CD4-positive, alpha-beta T cell treated with Interleukin-15 for 1 hour (primary cell): Measurements from ENCODE around the gene TTLL6.
"Not testable (repeated sequence)": the region's sequence is repeated elsewhere in the genome, so short reads cannot be mapped to it uniquely, and the experiment has no call there.

Experiments used
- DNase-seq: peaks from one replicate; pipeline ENCODE4 v3.0.0-alpha.2; 2020

TTLL6 gene

DNA sequence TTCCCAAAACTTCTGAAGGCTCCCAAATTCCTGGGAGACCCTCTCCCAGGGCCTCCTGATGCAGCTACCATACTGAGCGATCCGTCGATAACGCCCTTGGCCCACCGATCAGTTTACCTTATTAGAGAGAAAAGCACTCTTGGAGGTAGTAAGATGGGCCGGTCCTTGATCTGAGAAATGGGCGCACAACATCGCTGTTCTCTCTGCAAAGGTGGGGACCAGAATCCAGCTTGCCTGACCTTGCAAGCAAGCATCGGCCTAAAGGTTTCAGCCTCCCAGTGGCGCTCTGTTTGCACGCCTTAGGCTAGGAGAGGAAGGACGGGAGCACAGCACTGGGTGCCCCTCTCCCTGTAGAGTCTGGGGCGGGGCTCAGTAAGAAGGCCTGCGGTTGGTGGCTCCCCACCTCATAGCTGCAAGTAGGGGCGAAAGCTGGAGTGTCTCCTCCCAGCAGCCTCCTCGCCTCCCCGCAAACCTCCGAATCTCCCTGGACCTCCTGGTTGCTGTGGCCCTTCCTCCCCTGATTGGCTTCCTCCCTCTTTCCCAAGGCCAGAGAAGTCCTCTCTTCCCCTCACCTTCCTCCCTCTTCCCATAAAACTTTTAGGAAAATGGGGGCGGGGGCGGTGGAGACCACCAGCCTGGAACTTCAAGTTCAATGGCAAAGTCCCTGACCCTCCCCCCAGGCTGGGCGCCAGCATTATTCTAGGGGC lies 94.7 kb downstream of the TTLL6 start, which contains the start of gene PRAC1:
TSS of gene PRAC1 (minus strand) at position 318 of the 707 bp plus-strand sequence. CDS start at position 192, 126 bp downstream.
- DNase-seq = no peak

DNA sequence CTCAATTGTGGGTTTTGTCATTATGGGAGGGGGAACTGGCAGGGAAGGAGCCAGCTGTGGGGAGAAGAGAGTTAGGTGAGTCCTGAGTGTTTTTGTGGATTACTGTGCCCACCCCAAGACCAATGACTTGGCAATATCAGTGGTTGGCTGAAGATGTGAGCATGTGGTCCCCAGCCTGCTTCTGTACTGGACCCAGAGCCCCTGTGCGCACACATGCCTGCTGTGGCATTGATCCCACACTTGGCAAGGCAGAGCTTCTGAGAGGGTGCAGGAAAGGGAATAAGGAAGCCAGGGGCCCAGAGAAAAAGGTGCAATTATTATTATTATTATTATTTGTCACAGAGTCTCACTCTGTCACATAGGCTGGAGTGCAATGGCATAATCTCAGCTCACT lies 96.0 kb downstream of the TTLL6 start:
- DNase-seq = no peak

DNA sequence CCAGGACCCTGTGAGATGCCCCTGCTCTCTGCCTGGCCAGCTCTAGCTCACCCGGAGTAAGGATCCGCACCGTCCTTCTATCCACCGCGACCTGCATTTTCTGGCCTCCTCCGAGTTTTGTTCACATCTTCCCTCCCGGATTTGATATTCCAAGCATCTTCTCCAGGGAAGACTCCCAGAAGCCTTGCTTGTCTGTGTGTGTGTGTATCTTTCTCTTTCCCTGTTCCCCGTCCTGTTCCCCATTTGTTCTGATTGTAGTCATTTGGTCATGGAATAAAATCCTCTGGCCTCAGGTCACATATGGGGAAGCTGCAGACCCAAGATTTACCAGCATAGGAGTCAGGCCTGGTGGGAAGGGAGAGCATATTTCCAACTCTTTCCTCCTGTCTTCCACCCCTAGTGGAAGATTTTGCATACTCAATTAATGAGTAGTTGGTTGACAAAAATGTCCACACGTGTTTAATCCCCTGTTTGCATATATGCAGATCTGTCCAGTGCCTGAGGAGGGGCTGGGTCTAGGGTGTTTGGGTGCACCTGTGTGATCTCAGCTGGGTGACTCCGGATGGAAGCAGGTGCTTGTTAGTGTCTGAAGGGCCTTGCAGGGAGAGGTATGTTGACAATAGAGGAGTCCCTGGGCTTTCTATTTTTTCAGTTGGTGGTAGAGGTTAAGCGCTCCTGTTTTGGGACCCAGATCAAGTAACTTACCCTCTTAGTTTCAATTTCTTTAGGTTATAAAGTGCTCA lies 96.6 kb downstream of the TTLL6 start:
- DNase-seq = no peak

DNA sequence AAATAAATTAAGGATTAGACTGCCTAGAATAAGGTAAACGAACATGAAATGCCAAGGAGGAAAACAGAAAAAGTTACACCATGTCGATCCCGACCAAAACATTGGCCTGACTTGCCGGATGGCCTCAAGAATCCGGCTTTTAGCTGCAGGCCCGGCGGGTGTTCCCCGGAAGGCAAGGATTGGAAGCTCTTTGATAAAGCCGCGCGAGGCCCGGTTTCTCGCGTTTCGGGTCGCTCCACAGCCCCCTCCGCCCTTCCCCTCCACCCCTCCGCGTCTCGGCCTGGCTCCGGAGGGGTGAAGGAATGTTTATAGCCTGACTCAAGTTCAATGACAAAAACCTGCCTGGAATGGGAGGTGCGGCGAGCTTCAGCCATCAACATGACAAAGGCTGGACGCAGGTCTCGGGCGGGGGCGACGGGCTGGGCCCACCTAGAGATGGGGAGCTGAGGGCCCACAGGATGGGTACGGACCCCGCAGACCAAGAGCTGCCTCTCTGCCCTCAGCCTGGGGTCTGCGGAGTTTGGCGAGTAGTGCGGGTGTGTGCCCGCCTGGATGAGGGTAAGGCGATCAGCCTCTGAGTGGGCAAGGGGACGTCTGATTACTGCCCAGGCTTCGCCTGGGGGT lies 97.3 kb downstream of the TTLL6 start:
- DNase-seq = no peak

DNA sequence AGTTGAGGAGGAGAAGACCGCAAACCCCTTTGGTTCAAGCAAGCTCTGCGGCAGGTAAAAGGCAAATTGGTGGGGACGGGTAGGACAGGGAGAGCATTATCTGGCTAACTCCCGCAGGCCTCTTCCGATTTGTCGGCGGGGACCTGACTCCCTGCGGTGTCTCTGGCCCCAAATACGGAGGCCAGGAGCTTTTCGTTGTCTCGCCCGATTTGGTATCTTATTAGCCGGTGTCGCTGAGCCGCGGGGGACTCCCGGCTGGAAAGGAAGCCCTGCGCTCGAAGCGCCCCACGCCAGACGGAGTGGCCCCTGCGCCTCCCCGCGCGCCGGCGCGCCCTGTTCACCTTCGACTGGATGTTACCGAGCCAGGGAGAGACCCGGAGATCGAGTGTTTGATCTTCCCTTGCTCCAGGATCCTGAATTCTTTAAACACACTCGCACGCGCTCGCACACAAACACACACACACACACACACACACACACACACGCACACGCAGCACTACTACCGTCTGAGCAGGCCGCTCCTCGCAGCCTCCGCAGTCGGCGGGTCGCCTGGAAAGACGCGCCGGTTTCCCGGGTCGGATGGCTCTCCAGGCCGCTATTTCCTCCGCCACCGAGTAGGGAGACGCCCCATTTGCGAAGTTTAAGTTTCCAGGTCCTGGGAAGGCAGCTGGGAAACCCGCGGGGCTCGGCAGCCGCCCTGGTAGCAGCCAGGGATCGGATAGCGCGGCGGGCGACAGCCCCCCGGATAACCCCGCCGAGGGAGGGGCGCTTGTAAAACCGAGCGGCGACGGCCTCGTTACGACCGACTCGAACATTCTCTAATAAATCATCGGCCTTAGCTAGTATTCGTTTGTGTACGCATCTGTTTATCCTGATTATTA lies 98.0 kb downstream of the TTLL6 start:
- DNase-seq = no peak

DNA sequence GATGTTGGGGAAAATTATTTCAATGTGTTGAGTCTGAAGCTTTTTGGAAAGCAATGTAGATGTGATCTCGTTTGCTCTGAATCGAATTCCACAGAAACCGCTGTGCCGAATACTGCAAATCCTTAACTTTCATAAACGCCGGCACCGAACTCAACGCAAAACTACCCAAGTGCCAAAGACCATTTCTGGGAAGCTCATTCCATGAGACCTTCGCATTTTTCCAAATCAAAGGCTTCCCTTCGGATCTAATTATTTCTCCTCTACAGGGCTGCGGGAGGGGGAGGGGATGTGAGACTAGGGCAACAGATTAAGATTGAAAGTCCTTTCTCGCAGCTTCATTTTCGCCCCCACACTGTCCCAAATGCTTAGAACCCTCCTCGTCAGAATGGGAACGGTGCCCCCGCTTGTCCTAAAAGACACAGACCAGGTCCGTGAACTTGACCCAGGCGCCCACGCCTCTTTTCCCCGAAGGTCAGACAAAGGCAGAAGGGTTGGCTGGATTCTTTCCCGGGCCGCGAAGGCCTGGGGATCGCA lies 98.7 kb downstream of the TTLL6 start:
- no peak for DNase-seq

DNA sequence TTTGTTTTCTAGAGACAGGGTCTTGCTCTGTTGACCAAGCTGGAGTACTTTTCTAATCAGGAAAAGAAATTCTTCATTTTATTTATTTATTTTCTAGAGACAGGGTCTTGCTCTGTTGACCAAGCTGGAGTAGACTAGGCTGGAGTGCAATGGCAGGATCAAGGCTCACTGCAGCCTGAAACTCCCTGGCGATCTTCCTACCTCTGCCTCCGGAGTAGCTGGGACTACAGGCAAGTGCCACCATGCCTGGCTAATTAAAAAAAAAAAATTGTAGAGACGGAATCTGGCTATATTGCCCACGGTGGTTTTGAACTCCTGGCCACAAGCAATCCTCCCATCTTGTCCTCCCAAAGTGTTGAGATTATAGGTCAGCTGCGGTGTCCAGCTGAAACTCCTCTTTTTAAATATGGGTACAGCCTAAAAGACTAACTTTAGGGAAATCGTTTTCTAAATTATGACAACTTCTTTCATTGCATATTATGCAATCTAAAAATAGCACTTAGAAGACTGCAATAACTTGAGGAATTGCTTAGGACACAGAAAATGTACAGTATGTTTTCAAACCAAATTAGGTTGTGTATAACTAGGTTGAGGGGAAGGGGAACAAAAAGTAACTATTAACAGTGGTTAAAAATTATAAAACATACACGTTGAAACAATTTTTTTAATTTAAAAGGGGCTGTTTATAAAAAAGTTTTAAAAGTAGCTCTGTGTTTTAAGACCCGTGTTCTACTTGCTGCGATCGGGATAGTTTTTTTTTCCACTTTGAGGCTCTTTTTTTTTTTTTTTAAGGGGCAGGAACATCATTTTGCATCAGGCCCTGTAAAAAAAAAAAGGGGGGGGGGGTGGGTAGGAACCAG lies 99.4 kb downstream of the TTLL6 start:
- DNase-seq = no peak

DNA sequence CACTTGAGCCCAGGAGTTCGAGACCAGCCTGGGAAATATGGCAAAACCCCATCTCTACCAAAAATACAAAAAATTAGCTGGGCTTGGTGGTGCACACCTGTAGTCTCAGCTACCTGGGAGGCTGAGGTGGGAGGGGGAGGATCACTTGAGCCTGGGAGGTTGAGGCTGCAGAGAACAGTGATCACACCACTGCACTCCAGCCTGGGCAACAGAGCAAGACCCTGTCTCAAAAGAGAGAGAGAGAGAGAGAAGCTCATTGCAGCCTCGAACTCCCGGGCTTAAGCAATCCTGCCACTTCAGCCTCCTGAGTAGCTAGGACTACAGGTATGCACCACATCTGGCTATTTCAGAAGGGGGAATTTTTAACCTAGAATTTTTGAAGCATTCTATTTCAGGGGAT lies 100.5 kb downstream of the TTLL6 start:
- DNase-seq = not testable (repeated sequence)

DNA sequence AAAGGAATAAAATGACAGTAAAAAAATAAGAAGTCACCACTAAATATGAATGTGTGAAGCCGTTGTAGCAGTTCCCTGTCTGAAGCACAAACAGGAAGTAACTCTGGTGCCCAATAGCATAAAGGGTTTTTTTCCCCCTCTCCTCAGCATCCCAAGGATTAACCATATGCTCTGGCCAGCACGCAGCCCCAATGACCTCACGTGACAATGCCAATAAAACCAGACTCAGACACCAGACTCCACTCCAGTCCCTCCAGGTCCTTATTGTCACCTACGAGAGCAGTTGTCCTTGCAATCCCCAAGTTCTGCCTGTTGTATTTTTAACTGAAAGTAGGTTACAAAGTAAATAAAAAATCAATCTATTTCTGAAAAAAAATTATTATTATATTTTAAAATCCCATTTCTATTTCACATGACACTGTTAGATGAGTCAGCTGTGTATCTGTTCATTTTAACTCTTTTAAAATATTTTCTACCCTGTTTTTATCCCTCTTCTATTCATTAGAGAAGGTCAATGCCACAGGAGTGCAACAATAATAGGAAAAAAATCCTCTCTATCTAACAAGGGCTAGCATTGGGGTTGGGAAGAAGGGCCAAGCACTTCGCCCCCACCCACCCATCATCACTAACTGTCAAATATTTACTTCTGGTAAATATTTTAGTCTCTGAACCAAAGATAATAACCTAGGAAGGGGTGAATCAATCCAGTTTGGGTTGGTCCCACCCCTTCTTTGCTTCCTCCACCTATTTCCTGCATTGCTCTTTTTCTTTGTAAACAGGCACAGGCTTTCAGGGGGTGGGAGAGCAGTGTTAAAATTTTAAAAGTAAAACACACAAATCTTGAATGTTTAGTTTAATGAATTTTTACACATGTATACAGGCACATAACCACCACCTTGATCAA lies 101.3 kb downstream of the TTLL6 start:
- DNase-seq = no peak
